ENCODE data around the gene ZNF217.
"Not testable (repeated sequence)": the region's sequence is repeated elsewhere in the genome, so short reads cannot be mapped to it uniquely, and the experiment has no call there.

The ZNF217 gene

GRCh38 chr20:53635221-53635620 is 41.6 kb upstream of the ZNF217 start:
- no peak for TF ChIP-seq CTCF (IDR thresholded peaks at IDR 0.05; ENCODE audit: low read depth, low read length, missing control alignments)
- H3K4me3 ChIP-seq (ENCODE audit: low read depth, low read length): no peak overlapping the region
- DNase-seq (ENCODE audit: low read depth): no peak

DNA sequence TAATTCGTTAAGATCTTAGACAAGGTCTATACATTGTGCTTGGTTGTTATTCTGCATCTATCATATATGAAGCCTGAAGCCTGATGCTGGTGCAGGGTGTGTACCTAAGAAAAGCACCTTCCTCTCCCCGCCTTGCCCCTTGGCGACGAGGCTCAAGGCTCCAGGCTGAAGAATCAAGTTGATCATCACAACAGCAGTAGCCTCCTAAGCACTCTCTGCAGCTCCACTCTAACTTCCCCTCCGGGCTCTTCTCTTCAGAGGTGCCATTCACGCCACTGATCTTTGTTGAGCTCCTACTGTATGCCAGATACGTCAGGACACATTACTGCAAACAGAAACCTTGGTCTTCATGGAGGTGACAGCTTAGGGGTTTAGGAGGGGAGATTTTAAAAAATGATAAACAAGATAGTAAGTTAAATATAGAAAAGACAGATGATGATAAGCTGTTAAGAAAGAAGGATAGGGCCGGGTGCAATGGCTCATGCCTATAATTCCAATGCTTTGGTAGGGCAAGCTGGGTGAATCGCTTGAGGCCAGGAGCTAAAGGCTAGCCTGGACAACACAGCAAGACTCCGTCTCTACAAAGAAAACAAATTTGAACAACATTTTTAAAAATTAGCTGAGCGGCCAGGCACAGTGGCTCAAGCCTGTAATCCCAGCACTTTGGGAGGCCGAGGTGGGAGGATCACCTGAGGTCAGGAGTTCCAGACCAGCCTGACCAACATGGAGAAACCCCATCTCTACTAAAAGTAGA is 38.4 kb upstream of the ZNF217 start:
- no peak for DNase-seq (ENCODE audit: low read depth)
- TF ChIP-seq CTCF (IDR thresholded peaks at IDR 0.05; ENCODE audit: low read depth, low read length, missing control alignments): no peak
- H3K4me3 ChIP-seq (ENCODE audit: low read depth, low read length): no peak overlapping the region

GRCh38 chr20:53629436-53629835 is 35.8 kb upstream of the ZNF217 start:
- TF ChIP-seq CTCF (IDR thresholded peaks at IDR 0.05; ENCODE audit: low read depth, low read length, missing control alignments): no peak

GRCh38 chr20:53628758-53629157 is 35.1 kb upstream of the ZNF217 start:
- H3K4me3 ChIP-seq (ENCODE audit: low read depth, low read length); DNase-seq (ENCODE audit: low read depth): not testable (repeated sequence)

More at GRCh38 chr20:53629436-53629835, 35.8 kb upstream of the ZNF217 start:
- no peak for DNase-seq (ENCODE audit: low read depth)
- no peak overlapping the region for H3K4me3 ChIP-seq (ENCODE audit: low read depth, low read length)

DNA sequence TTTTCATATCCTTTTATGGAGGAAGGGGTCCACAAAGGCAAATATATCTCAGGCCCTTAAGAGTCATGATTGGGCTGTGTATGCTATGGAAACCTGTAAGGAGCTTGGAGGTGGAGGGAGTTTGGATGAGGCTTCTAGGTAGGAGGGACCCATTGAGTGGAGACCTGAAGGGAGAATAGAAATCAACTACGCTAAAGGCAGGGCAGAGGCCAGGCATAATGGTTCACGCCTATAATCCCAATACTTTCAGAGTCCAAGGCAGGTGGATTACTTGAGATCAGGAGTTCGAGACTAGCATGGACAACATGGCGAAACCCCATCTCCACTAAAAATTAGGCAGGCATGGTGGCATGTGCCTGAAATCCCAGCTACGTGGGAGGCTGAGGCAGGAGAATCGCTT is 34.4 kb upstream of the ZNF217 start:
- no peak overlapping the region for H3K4me3 ChIP-seq (ENCODE audit: low read depth, low read length)
- TF ChIP-seq CTCF (IDR thresholded peaks at IDR 0.05; ENCODE audit: low read depth, low read length, missing control alignments): no peak
- no peak for DNase-seq (ENCODE audit: low read depth)

DNA sequence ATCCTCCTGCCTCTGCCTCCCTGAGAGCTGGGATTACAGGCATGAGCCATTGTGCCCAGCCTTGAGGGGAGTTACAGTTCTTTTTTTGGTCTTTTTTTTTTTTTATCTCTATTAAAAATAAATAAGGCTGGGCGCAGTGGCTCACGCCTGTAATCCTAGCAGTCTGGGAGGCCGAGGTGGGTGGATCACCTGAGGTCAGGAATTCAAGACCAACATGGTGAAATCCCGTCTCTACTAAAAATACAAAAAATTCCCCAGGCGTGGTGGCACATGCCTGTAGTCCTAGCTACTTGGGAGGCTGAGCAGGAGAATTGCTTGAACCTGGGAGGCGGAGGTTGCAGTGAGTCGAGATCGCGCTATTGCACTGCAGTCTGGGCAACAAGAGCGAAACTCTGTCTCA is 33.4 kb upstream of the ZNF217 start:
- H3K4me3 ChIP-seq (ENCODE audit: low read depth, low read length); DNase-seq (ENCODE audit: low read depth): not testable (repeated sequence)

- H3K4me3 ChIP-seq (ENCODE audit: low read depth, low read length): no peak overlapping the region
- no peak for TF ChIP-seq CTCF (IDR thresholded peaks at IDR 0.05; ENCODE audit: low read depth, low read length, missing control alignments)
- no peak for DNase-seq (ENCODE audit: low read depth)
These were observed 32.9 kb upstream of the ZNF217 start for GRCh38 chr20:53626584-53626983.

- TF ChIP-seq CTCF (IDR thresholded peaks at IDR 0.05; ENCODE audit: low read depth, low read length, missing control alignments): no peak
- H3K4me3 ChIP-seq (ENCODE audit: low read depth, low read length): no peak overlapping the region
- DNase-seq (ENCODE audit: low read depth): no peak
These were observed 31.9 kb upstream of the ZNF217 start for GRCh38 chr20:53625311-53626129.

- DNase-seq (ENCODE audit: low read depth); H3K4me3 ChIP-seq (ENCODE audit: low read depth, low read length): not testable (repeated sequence)
These were observed 31.2 kb upstream of the ZNF217 start for GRCh38 chr20:53624927-53625250.
